Activated B cell treated with CpG ODN at 0.5 μM for 24 hours (primary cell): Measurements from ENCODE around the gene C14orf93. TPM values are rescaled to one million over a fixed set of nuclear protein-coding genes. Genes with fewer than 3 reads are reported as not detected.

Source experiments
- ATAC-seq: fragments of 200-7000 bp; cut with Tn5 transposase; one replicate; pipeline ENCODE4 v1.10.0; 2021; ENCODE audit warnings: low read depth, mild to moderate bottlenecking, moderate library complexity
- CTCF ChIA-PET: fragments of 350-600 bp; sonication (Branson Sonifier 250); formaldehyde crosslinking; loops from one replicate; lab custom pipeline; 2021; ENCODE audit warnings: antibody characterized with exemption; lab: Charles Lee
- POLR2A ChIA-PET: fragments of 350-600 bp; sonication (Branson Sonifier 250); formaldehyde crosslinking; loops from one replicate; lab custom pipeline; 2021; ENCODE audit warnings: antibody characterized with exemption; lab: Charles Lee
- DNase-seq: peaks from one replicate; pipeline ENCODE4 v3.0.0; 2022
- H3K27ac Mint-ChIP-seq: one replicate; pipeline ENCODE4 v1.8.0; 2020; ENCODE audit warnings: mixed read lengths
- H3K27me3 Mint-ChIP-seq: one replicate; pipeline ENCODE4 v1.8.0; 2021; ENCODE audit warnings: mixed read lengths
- H3K36me3 Mint-ChIP-seq: one replicate; pipeline ENCODE4 v1.8.0; 2021; ENCODE audit warnings: low read depth, mixed read lengths
- H3K4me1 Mint-ChIP-seq: one replicate; pipeline ENCODE4 v1.8.0; 2021; ENCODE audit warnings: mixed read lengths
- H3K4me3 Mint-ChIP-seq: one replicate; pipeline ENCODE4 v1.8.0; 2020; ENCODE audit warnings: mild to moderate bottlenecking, mixed read lengths
- H3K9me3 Mint-ChIP-seq: one replicate; pipeline ENCODE4 v1.8.0; 2020; ENCODE audit warnings: mixed read lengths
- intact Hi-C: fragments of 100-400 bp; cut with micrococcal nuclease; formaldehyde crosslinking; loops from one replicate; pipeline ENCODE4 v1.15.1; 2024
- total RNA-seq: library from RNA; stranded (reverse); gene quantifications from 2 replicates; pipeline ENCODE4 v1.2.3, GENCODE V29; 2022
- TF ChIP-seq, protein P1 (sequence below): fragments of 200-600 bp; IDR thresholded peaks from one replicate; pipeline ENCODE4 v1.8.0; 2022; ENCODE audit warnings: antibody characterized with exemption, mild to moderate bottlenecking

C14orf93 gene
- total RNA-seq, 1 donor from 2014 or later = 13.5 TPM

DNA sequence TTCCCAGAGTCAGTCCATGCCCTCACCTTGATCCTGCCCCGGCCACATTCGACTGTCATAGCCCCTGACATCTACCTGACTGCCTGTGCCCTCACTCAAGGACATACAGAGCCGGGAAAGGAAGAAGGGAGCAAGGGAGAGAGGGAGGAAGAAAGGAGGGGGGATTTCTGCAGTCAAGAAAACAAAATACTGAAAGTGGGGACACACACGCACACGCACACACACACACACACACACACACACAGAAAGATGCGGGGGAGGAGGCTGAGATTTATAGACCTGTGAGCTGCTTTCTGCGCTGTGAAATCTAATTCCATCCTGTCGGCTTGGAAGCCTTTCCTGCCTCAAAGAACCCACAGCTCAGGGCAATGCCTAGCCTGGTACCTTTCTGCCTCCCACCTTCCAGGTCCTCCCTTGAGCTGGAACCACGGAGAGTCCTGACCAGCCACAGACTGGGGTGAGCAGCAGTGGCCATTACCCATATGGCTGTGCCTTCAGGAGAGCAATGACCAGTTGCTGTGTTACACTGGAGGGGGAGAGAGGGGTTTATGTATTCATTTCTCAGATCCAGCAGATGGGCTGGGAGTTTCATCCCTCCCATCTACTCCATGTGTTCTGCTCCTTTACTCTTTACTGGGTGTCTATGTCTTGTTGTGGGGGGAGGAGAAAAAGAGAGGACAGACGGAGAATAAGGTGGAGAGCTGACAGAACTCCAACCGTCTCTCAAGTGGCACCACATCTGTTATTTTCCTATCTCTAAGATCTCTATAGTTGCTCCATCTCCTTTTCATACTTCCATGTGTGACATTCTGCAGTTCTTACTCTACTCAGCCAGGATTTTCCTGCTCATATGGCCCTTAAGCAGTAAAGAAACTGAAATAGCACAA is 12.9 kb downstream of the C14orf93 start:
- Mint-ChIP-seq H3K4me3 (no peak overlapping the region), H3K27ac (no peak overlapping the region), H3K27me3 (no peaks in the 10 kb centered on the region), H3K9me3 (no peaks in the 10 kb centered on the region), H3K4me1 (peaks cover 3% of the 10 kb centered on the region), H3K36me3 (peaks cover 16% of the 10 kb centered on the region)
- DNase-seq = no peak
- intact Hi-C loops = no loop called here
- TF ChIP-seq, protein P1, sequence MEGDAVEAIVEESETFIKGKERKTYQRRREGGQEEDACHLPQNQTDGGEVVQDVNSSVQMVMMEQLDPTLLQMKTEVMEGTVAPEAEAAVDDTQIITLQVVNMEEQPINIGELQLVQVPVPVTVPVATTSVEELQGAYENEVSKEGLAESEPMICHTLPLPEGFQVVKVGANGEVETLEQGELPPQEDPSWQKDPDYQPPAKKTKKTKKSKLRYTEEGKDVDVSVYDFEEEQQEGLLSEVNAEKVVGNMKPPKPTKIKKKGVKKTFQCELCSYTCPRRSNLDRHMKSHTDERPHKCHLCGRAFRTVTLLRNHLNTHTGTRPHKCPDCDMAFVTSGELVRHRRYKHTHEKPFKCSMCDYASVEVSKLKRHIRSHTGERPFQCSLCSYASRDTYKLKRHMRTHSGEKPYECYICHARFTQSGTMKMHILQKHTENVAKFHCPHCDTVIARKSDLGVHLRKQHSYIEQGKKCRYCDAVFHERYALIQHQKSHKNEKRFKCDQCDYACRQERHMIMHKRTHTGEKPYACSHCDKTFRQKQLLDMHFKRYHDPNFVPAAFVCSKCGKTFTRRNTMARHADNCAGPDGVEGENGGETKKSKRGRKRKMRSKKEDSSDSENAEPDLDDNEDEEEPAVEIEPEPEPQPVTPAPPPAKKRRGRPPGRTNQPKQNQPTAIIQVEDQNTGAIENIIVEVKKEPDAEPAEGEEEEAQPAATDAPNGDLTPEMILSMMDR = no peak
- ATAC-seq = no peak
- POLR2A ChIA-PET = interaction anchor here (2.5 to 3.4 kb wide), 2 partner anchors 10 to 61 kb away, joined by 18 to 25 read pairs; partner anchors contain the start of gene CDH24
- CTCF ChIA-PET = interaction anchor here (0.7 to 6.9 kb wide), 7 partner anchors 10 to 62 kb away, joined by 3 to 123 read pairs (median 20); partner anchors contain the start of genes AJUBA and CDH24

DNA sequence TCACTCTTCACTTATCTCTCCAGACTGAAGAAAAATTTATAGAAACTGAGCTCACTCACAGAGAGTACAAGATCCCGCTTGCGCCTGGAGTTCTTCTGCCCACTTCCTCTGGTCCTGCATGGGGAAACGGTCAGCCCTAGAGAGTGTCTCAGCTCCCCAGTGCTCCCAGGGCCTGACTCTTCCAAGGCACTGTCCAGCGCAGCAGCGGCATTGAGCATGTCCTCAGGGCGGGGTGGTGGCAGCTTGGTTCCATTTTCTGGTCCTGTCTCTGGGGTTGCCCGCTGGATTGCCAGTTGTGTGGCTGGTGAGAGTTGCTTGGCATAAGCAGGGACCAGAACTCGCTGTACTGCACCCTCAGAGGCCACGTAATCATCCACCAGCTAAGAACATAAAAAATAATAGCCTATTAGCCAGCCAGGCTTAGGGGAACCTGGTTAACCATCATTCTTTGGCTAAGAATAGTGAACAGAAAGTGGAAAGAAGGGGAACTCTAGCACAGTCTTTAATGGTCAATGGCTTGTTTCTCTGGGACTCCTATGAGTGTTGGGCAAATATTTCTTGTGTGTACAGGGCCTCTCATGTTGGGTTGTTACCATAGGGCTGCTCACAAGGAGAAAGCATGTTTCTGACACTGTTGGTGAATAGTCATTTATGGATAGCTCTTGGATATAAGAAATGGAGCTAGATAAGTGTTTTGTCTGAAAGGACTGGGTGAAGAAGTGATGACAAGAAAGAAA is 13.9 kb downstream of the C14orf93 start:
- Mint-ChIP-seq H3K4me1 (peaks cover 3% of the 10 kb centered on the region), H3K27ac (no peak overlapping the region), H3K9me3 (no peaks in the 10 kb centered on the region), H3K4me3 (no peak overlapping the region), H3K27me3 (no peaks in the 10 kb centered on the region), H3K36me3 (peaks cover 19% of the 10 kb centered on the region)
- intact Hi-C loops = no loop called here
- DNase-seq = no peak
- no peak for ATAC-seq
- ChIA-PET CTCF (interaction anchor here (0.7 to 6.9 kb wide), 11 partner anchors 10 to 73 kb away, joined by 3 to 123 read pairs (median 16); partner anchors contain the start of genes AJUBA and CDH24), POLR2A (interaction anchor here (0.6 to 3.4 kb wide), 7 partner anchors 11 to 98 kb away, joined by 3 to 25 read pairs (median 5); partner anchors contain the start of genes ACIN1 and CDH24)
- TF ChIP-seq, protein P1 = no peak

DNA sequence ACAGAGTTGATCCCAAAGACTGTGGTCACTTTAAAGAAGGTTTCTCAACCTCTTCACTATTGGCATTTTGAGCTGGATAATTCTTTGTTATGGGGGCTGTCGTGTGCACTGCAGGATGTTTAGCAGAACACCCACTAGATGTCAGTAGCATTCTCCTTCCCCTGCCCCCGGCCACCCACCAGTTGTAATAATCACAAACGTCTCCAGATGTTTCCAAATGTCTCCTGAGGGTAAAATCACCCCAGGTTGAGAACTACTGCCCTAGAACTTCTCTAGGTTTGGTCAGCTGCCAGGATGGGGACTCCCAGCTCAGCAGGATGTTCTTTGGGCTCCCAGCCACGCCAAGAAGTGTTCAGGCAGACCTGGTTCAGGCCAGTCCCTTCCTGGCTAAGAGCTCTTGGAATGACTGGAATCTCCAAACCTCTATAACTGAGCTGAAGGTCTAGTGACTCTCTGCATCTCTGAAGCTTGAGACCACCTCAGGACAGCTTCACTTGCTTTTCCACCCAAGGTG is 15.1 kb downstream of the C14orf93 start:
- Mint-ChIP-seq H3K27ac (no peak overlapping the region), H3K27me3 (no peaks in the 10 kb centered on the region), H3K4me3 (no peak overlapping the region), H3K36me3 (peaks cover 22% of the 10 kb centered on the region), H3K9me3 (no peaks in the 10 kb centered on the region), H3K4me1 (peaks cover 3% of the 10 kb centered on the region)
- ChIA-PET POLR2A (interaction anchor here (0.7 to 3.4 kb wide), 6 partner anchors 9 to 63 kb away, joined by 3 to 25 read pairs (median 5); partner anchors contain the start of genes CDH24 and PSMB5), CTCF (interaction anchor here (0.6 to 6.9 kb wide), 20 partner anchors 9 to 397 kb away, joined by 3 to 123 read pairs (median 6); partner anchors contain the start of genes ACIN1, AJUBA, C14orf119 and CDH24)
- TF ChIP-seq, protein P1 = no peak
- intact Hi-C loops = loop anchor here (1.0 kb wide), 1 partner anchor 63 kb away; no protein-coding TSS in a partner anchor
- peak; percentile 73 for ATAC-seq
- DNase-seq = no peak

DNA sequence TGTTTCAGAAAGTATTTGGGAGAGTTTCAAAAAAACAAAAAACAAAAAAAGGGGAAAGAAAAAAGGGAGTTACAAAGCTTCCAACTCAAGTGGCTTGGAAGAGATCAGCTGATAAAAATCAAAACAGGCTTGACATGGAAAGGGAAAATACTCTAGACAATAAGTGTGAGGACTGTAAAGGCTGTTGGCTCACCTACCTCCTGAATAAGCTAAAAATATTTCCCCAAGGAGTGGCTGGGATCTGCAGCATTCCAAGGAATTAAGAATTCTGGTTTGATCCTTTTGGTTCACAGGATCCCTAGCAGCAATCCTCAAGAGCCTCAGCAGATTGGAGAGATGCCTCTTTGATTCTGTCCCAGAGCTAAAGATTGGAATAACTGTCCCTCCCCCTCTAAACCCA is 16.4 kb downstream of the C14orf93 start:
- ATAC-seq (no peak), DNase-seq (no peak)
- Mint-ChIP-seq H3K27ac (no peak overlapping the region), H3K9me3 (no peaks in the 10 kb centered on the region), H3K4me3 (no peak overlapping the region), H3K4me1 (peaks cover 3% of the 10 kb centered on the region), H3K27me3 (no peaks in the 10 kb centered on the region), H3K36me3 (peaks cover 31% of the 10 kb centered on the region)
- CTCF ChIA-PET = interaction anchor here (0.7 to 6.9 kb wide), 9 partner anchors 12 to 613 kb away, joined by 3 to 123 read pairs (median 5); partner anchors contain the start of genes AJUBA and CDH24
- intact Hi-C loops = no loop called here
- TF ChIP-seq, protein P1 = no peak
- POLR2A ChIA-PET = interaction anchor here (0.5 to 3.4 kb wide), 3 partner anchors 13 to 87 kb away, joined by 3 to 25 read pairs (median 3); no protein-coding TSS in a partner anchor
